Measurements from ENCODE around the gene APOBEC3A.
"Not testable (repeated sequence)": the region's sequence is repeated elsewhere in the genome, so short reads cannot be mapped to it uniquely, and the experiment has no call there.

APOBEC3A gene

DNA sequence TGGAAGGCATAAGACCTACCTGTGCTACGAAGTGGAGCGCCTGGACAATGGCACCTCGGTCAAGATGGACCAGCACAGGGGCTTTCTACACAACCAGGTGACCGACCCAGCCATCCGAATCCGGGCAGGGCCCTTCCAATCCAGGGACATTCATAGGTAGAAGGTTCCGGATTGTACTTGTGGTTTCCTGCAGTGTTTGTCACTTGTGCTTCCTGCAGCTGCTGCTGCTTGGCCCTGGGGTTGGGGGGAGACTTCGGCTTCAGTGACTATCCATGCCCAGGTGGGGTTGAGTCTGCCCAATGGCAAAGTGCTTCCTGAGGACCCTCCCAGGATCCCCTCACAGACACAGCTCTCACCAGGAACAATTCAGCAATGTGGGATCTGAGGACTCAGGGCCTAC is 2.2 kb downstream of the APOBEC3A start:
- DNase-seq (ENCODE audit: low spot score), result no peak

- DNase-seq (ENCODE audit: low spot score), result not testable (repeated sequence)
These were observed 3.3 kb downstream of the APOBEC3A start for GRCh38 chr22:38960673-38961072.

- DNase-seq (ENCODE audit: low spot score), result not testable (repeated sequence)
These were observed 5.9 kb downstream of the APOBEC3A start for GRCh38 chr22:38963291-38963738.

- no peak for DNase-seq (ENCODE audit: low spot score)
These were observed 6.5 kb downstream of the APOBEC3A start for GRCh38 chr22:38963872-38964271.

DNA sequence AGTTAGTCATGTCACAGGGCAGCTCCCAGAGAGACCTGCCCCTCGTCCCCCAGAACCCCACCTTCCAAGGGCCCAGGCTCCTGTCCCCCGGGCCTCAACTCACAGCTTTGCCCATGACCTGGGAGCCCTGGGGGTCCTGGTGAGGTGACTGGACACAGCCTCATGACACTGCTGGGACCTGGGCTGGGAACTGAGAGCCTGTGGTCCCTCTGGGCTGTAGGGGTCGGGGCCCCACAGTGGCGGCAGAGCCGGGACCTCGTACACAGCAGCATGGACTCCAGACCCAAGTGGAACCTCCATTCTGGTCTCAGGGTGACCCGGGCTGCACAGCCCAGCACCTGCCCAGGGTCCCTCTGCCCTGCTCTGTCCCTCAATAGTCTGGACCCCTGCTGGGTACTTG is 6.9 kb downstream of the APOBEC3A start:
- DNase-seq (ENCODE audit: low spot score), result no peak

DNA sequence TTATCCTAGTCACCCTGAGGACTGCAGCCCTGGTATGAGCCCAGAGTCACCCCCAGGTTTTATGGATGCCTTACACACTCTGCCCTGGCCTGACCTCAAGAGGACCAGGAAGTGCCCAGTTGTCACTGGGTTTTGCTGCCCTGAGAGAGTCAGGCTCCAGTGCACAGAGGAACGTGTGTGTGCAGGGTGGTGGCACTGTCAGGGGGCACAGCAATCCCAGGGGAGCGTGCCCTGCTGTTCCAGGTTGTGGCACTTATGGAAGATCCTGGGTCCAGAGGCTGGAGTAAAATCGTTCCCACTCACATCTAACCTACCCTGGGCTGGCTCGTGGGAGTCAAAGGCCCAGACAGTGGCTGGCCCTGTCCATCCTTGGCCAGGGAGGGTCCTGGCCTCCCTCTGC is 7.6 kb downstream of the APOBEC3A start:
- DNase-seq (ENCODE audit: low spot score), result no peak

DNA sequence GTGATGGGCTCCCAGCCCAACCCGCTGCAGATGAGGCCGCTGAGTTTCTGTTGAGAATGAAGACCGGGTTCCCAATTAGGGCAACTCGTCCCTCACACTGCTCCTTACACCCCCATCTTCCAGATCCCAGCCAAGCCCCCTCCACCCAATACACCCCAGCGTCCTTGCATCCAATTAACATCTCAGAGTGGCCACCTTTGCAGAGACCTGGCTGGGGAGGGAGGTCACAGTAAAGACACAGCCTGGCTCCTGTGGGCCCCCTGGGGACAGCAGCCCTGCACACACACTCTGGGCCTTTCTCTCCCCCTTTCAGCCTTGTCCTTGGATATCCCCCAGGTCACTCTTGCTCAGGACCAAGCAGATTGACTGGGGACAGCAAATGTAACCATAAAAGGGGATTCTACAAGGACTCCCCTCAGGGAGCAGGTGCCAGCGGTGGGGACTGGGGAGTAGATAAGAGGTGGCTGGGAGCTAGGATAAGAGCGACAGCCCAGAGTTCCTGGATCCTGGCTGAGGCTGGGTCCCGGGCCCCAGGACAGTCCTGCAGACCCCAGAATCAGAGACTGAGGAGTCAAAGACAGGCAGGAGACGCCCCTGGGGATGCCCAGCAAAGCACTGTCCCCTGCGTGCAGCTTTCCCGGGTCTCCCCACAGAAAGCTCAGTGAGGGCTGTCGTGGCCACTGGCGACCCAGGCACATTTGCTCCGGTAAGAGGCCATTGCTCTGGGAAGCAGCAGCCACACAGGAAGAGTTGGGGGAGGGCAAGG is 8.4 kb downstream of the APOBEC3A start:
- DNase-seq (ENCODE audit: low spot score), result no peak

DNA sequence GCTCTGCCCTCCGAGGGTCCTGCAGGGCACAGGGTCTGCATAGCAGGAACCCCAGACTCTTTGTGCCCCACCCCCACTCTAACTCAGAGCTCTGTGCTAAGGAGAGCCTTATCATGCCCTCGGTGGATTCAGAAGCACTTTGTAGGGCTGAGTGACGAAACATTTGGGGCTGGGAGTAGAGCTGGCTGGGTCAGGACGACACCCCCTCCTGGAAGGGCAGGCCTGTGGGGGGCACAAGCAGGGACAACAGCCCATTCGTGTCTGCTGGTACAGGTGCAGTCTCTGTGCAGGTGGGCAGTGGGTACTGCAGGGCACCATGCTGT is 8.9 kb downstream of the APOBEC3A start:
- no peak for DNase-seq (ENCODE audit: low spot score)

- no peak for DNase-seq (ENCODE audit: low spot score)
These were observed 9.5 kb downstream of the APOBEC3A start for GRCh38 chr22:38966942-38967341.

DNA sequence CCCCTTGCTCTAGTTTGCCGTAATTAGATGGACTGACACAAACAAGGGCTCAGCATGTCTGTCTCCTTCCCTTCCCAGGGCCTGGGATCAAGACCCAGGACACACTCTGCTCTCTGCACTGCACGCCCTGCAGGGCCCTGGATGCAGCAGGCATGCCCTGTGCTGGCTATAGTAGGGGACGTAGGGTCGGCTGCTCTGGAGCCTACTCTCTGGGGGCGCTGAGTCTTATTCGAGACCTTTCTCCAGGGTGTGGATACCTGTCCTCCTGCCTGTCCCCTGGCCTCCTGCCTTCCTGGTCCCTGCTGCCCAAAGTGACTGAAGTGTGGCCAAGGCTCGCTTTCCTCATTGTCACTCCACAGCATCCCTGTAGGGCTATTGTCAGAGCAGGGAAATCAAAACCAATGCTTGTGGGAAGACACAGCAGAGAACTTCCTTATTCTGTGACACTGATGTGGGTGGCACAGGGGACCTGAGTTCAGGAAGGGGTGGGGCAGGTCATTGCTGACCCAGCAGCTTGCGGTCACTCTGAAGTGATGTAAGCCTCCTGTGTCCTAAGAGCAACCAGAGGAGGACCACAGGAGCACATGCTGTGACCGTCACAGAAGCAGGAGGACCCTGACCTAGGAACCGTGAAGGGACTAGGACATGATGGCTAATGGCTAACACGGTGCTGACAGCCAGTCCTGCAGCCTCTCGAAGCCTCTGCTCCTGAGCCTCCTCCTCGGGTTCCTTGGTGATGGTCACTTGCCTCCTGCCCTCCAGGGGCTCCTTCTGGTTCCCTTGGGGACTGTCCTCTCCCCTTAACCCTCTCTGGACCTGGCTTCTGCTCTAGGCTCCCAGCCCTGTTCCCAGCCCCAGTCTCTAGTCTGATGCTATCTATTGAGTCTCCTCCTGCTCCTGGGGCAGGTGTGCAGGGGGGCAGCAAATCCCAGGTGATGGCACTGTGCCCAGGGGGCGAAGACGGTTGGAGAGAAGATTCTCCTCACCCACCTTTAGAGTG is 10.3 kb downstream of the APOBEC3A start:
- no peak for DNase-seq (ENCODE audit: low spot score)

- DNase-seq (ENCODE audit: low spot score), result no peak
These were observed 11.4 kb downstream of the APOBEC3A start for GRCh38 chr22:38968801-38969200.

DNA sequence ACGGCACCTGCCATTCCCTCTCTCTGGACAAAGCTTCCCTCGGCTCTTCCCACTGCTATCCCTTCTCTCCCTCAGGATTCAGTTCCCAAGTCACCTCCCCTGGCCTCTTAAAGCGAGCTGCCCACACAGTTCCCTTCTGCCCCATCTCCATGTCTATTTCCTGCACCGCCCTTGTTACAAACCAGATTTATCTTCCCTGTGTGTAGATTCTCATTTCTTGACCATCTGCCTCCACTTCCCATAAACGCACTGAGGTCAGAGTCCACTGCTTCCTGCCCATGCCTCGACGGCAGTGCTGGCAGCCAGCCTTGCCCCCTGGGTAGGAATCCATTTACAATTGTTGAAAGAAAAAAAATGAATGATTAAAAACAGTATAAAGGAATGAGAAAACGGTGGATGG is 13.1 kb downstream of the APOBEC3A start:
- DNase-seq (ENCODE audit: low spot score), result no peak

GRCh38 chr22:38971202-38971601 is 13.8 kb downstream of the APOBEC3A start:
- no peak for DNase-seq (ENCODE audit: low spot score)

- no peak for DNase-seq (ENCODE audit: low spot score)
These were observed 14.4 kb downstream of the APOBEC3A start for GRCh38 chr22:38971791-38972190.

DNA sequence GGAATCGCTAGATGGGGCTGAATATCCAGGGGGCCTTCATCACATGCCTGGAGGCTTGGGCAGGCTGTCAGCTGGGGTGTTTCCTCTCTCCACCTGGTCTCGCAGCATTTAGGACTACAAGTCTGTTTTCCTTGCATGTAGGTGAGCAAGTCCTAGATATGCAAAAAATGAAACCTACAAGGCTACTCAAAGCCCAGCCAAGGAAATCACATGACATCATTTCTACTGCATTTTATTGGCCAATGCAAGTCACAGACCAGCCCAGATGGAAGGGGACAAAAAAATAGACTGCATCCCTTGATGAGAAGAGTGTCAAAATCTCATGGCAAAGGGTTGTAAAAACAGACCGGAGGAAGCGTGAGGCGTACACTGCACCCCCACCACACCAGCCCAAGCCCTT is 15.1 kb downstream of the APOBEC3A start:
- no peak for DNase-seq (ENCODE audit: low spot score)

GRCh38 chr22:38973289-38974169 is 16.1 kb downstream of the APOBEC3A start:
- no peak for DNase-seq (ENCODE audit: low spot score)

DNA sequence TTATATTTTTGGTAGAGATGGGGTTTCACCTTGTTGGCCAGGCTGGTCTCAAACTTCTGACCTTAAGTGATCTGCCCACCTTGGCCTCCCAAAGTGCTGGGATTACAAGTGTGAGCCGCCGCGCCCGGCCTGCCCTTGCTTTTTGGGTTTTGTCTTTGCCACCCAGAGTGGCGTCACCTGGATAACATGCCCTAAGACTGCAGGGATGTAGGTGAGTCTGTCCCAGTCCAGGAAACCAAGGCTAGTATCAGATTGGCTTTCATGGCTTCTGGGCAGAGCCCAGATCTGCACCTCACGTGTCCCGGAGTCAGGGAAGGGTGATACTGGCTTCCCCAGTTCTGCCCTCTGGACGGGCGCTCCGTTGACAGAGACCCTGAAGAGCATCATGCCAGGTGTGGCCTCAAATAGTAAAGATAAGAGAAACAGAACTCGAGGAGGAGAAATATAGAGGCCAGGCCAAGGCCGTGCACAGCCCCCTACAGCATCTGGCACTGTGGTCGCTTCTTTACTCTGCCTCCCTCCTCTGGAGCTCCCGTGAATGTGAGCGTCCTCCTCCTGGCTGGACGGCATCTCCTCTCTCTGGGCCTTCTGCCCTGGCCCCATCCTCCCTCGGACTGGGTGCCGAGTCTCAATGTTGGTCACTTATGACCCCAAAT is 16.9 kb downstream of the APOBEC3A start:
- no peak for DNase-seq (ENCODE audit: low spot score)

DNA sequence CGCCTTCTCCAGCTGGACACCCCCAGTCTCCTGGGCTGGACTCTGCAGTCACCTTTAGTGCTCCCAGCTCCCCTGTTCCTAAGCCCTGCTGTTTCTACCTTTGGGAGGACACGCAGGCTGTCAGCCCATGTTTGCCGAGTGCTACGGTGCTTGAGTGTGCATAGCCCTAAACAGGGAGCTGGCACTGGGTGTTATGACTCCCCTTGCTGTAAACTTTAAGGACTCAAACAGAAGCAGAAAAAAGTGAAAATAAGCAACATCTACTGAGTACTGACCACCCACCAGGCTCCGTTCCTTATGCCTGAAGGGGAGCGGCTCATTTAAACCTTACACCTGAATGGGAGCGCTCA is 17.4 kb downstream of the APOBEC3A start:
- no peak for DNase-seq (ENCODE audit: low spot score)

- DNase-seq (ENCODE audit: low spot score), result not testable (repeated sequence)
These were observed 19.9 kb downstream of the APOBEC3A start for GRCh38 chr22:38977289-38977688.

- DNase-seq (ENCODE audit: low spot score), result not testable (repeated sequence)
These were observed 23.2 kb downstream of the APOBEC3A start for GRCh38 chr22:38980587-38980986.
